HG02798 (cell line): ENCODE data around the gene TRAF5.
"Not testable (repeated sequence)": the region's sequence is repeated elsewhere in the genome, so short reads cannot be mapped to it uniquely, and the experiment has no call there.

ENCODE experiments used
- ATAC-seq: cut with Tn5 transposase; IDR thresholded peaks from one replicate; pipeline ENCODE4 v1.9.1; 2021; ENCODE audit warnings: mild to moderate bottlenecking; ENCODE audit not compliant: unreplicated experiment, poor library complexity

The TRAF5 gene

GRCh38 chr1:211375949-211376348 lies 49.3 kb downstream of the TRAF5 start:
- ATAC-seq, result no peak

DNA sequence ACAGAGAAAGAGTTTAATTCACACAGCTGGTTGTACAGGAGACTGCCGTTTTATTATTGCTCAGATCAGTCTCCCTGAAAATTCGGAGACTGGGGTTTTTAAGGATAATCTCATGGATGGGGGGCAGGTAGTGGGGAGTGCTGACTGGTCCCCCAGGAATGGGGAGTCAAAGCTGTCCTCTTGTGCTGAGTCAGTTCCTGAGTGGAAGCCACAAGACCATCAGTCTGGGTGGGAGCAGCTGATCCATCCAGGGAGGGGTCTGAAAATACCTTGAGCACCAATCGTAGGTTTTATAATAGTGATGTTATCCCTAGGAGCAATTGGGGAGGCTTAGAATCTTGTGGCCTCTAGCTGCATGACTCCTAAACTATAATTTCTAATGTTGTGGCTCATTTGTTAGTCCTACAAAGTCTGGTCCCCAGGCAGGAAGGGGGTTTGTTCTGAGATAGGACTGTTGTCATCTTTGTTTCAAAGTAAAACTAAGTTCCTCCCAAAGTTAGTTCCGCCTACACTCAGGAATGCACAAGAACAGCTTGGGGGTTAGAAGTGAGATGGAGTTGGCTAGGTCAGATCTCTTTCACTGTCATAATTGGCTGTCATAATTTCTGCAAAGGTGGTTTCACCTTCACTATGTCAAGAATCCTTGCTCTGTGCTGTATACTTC lies 50.3 kb downstream of the TRAF5 start:
- ATAC-seq, result no peak

DNA sequence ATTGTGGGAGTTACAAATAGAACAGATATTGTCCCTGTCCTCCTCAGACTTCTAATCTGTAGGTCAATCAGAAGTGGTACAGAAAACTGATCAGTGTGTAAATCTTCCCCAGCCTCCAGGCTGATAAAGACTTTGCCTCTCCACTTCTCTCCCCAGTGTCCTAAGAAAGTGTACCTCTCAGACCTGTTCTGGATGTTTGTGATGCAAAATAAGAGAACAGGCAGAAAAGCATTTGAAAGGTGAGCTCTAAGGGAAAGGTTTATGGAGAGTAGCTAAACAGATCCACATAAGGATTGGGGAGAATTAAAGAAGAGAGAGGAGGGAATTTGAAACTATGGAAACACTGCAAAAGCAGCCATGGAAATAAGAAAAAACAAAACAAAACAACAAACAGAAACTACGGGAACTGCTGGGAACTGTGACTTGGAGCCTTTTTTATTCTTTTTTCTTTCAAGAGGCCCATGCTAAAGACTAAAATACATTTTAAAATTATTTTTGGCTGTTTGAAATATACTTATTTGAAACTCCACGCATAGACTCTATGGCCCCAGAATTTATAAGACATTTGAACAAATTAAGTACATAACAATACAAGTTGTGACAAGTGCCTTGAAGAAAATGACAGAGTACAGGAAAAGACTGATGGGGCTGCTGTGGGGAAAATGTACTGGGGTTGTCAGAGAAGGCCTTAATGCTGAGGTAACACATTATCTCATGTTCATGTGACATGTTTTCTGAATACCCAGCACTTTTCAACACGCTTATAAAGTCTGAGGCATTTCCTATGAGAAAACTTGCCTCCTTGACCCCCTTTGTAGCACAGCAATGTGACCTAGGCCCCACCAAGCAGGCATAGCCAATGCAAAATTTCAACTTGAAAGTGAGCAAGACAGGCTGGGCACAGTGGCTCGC lies 51.2 kb downstream of the TRAF5 start:
- ATAC-seq, result no peak

DNA sequence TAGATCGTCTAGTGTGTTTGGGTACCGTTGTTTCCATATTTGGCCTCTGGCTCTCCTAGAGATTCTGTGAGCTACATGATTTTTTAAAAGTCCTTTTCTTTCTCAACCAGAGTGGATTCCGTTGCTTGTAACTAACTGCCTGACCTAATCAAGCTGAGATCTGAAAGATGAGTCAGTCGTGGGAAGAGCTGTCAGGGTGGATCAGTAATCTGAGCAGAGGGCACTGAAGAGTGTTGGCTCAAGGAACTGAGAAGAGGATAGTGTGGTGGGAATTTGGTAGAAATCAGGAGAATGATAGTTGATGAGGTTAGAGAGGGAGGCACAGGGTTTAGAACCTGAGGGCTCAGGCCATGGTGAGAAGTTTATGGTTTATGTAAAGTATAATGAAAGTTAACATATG lies 52.2 kb downstream of the TRAF5 start:
- no peak for ATAC-seq

DNA sequence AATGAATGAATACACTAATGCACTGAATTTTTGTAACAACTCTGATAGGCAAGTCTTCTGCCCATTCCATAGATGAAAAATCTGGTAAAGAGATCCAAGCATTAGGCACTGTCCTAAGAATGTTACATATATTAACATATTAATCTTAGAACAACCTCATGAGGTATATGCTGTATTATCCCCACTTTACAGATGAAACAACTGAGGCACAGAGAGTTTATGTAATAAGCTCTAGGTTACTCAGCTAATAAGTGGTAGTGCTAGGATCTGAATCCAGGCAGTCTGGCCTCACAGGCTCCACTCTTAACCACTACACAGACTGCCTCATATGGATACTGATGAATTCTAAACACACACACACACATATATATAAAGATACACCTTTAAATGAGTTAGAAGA lies 52.8 kb downstream of the TRAF5 start:
- ATAC-seq, result no peak

GRCh38 chr1:211381481-211382181 lies 55.0 kb downstream of the TRAF5 start:
- ATAC-seq, result no peak

GRCh38 chr1:211382182-211382713 lies 55.6 kb downstream of the TRAF5 start:
- ATAC-seq, result no peak

DNA sequence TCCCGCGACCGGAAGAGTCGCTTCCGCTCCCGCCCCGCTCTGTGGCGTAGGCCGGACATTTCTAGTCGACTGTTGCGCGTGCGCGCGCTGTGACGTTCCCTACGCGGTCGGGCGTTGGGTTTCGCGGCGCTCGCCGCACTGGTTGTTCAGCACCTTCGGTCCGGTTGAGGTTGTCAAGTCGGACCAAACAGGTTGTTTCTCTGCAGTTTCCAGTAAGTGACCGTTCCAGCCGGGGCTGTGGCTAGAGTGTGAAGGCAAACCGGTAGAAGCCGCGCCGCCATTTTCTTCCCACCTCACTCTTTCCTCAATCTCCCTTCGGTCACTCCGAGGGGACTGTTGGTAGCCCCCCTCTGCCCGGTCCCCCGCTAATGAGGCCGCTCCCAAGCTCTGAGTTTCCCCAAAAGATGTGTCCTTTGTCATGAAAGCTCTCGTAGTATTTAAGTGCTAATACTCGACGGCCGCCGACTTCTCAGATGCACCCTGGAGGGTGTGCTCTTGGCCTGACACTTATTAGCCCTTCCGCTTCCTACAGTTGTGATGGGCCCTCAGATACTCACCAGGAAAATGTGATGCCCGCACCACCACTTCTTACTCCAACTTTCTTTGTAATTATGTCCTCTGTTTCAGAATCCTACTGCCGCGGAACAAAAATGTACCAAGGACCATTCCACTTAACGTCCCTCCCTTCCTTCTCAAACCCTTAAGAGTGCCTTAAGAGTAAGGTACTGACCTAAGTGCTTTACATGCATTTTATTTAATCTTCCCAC lies 56.3 kb downstream of the TRAF5 start:
- peak; percentile 99 for ATAC-seq

- ATAC-seq, result no peak
Measured at GRCh38 chr1:211384524-211384923, 57.9 kb downstream of the TRAF5 start.

GRCh38 chr1:211386921-211387320 lies 60.3 kb downstream of the TRAF5 start:
- no peak for ATAC-seq

DNA sequence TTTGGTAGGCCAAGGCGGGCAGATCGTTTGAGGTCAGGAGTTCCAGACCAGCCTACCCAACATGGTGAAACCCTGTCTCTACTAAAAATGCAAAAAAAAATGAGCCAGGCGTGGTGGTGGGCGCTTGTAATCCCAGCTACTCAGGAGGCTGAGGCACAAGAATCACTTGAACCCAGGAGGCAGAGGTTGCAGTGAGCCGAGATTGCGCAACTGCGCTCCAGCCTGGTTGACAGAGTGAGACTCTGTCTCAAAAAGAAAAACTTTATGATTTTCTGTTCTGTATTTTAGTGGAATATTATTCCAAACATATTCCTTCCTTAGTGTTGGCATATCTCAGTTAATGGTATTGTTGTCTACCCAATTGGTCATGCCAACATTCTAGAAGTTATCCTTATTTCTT lies 64.2 kb downstream of the TRAF5 start:
- not testable (repeated sequence) for ATAC-seq

GRCh38 chr1:211393203-211393602 lies 66.6 kb downstream of the TRAF5 start:
- no peak for ATAC-seq

- not testable (repeated sequence) for ATAC-seq
Measured at GRCh38 chr1:211398266-211398930, 71.8 kb downstream of the TRAF5 start.

GRCh38 chr1:211399851-211400393 lies 73.3 kb downstream of the TRAF5 start:
- ATAC-seq, result not testable (repeated sequence)

DNA sequence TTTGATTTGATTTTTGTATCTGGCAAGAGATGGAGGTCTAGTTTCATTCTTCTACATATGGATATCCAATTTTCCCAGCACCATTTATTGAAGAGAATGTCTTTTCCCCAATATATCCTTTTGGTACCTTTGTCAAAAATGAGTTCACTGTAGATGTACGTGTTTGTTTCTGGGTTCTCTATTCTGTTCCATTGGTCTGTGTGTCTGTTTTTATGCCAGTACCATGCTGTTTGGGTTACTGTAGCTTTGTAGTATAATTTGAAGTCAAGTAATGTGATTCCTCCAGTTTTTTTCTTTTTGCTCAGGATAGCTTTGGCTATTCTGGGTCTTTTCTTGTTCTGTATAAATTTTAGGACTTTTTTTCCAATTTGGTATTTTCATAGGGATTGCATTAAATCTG lies 75.1 kb downstream of the TRAF5 start:
- ATAC-seq, result not testable (repeated sequence)

DNA sequence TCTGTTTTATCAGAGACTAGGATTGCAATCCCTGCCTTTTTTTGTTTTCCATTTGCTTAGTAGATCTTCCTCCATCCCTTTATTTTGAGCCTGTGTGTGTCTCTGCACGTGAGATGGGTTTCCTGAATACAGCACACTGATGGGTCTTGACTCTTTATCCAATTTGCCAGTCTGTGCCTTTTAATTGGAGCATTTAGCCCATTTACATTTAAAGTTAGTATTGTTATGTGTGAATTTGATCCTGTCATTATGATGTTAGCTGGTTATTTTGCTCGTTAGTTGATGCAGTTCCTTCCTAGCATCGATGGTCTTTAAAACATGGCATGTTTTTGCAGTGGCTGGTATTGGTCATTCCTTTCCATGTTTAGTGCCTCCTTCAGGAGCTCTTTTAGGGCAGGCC lies 79.5 kb downstream of the TRAF5 start:
- not testable (repeated sequence) for ATAC-seq

DNA sequence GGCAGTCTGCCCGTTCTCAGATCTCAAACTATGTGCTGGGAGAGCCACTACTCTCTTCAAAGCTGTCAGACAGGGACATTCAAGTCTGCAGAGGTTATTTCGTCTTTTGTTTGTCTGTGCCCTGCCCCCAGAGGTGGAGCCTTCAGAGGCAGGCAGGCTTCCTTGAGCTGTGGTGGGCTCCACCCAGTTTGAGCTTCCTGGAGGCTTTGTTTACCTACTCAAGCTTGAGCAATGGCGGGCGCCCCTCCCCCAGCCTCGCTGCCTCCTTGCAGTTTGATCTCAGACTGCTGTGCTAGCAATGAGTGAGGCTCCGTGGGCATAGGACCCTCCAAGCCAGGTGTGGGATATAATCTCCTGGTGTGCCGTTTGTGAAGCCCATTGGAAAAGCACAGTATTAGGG lies 81.1 kb downstream of the TRAF5 start:
- not testable (repeated sequence) for ATAC-seq

DNA sequence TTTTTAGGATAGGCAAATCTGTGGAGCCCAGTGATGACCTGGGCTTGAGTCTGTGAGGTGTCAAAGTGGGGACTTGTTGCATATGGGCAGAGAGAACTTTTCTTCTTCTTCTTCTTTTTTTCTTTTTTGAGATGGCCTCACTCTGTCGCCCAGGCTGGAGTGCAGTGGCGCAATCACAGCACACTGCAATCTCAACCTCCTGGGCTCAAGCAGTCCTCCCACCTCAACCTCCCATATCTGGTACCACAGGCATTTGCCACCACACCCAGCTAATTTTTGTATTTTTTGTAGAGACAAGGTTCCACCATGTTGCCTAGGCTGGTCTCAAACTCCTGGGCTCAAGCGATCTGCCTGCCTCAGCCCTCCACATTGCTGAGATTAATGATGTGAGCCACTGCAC lies 85.0 kb downstream of the TRAF5 start:
- no peak for ATAC-seq

DNA sequence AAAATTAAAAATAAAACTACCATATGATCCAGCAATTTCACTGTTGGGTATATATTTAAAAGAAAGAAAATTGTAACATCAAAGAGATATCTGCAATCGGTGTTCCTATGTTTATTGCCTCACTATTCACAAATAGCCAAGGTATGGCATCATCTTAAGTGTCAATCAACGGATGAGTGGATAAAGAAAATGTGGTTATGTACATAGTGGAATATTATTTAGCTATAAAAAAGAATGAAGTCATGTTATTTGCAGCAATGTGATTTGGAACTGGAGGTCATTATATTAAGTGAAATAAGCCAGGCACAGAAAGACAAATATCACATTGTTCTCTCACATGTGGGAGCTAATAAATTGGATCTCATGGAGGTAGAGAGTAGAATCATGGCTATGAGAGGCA lies 89.1 kb downstream of the TRAF5 start:
- ATAC-seq, result no peak
